PC-9 (cell line): ENCODE measurements around the gene PCDHGA2. TPM values are rescaled to one million over a fixed set of nuclear protein-coding genes. Genes with fewer than 3 reads are reported as not detected.
"Not testable (repeated sequence)": the region's sequence is repeated elsewhere in the genome, so short reads cannot be mapped to it uniquely, and the experiment has no call there.

ENCODE experiments used
- BruUV-seq: library from RNA; stranded (reverse); fragments of 400-500 nt; replicated peaks from 2 replicates; lab custom pipeline; 2021; lab: Mats Ljungman, UMichigan
- CTCF ChIA-PET: fragments of 300-600 bp; sonication (Branson Sonifier 250); formaldehyde crosslinking; loops from one replicate; lab custom pipeline; 2022; ENCODE audit warnings: antibody characterized with exemption; lab: Charles Lee
- POLR2A ChIA-PET: fragments of 300-600 bp; sonication (Branson Sonifier 250); formaldehyde crosslinking; loops from one replicate; lab custom pipeline; 2022; ENCODE audit warnings: antibody characterized with exemption; ENCODE audit not compliant: unreplicated experiment; lab: Charles Lee
- DNase-seq, 2 experiments: peaks; one replicate each; pipeline versions ENCODE4 v3.0.0 to v3.0.0-alpha.2; 2015 to 2022; ENCODE audit warnings: mixed read lengths in 1 of 2
- H2AFZ ChIP-seq: fragments of 200-600 bp; sonication (generic); 2 replicates; pipeline ENCODE4 v1.8.1; 2017; ENCODE audit warnings: antibody characterized with exemption
- H3F3A ChIP-seq: fragments of 200-600 bp; sonication (generic); 2 replicates; pipeline ENCODE4 v1.8.1; 2017; ENCODE audit warnings: antibody characterized with exemption, mild to moderate bottlenecking, low read depth; ENCODE audit not compliant: insufficient read depth
- H3K27ac ChIP-seq: fragments of 200-600 bp; sonication (generic); 2 replicates; pipeline ENCODE4 v1.6.1; 2016; ENCODE audit warnings: mixed run types
- H3K27me3 ChIP-seq: fragments of 200-600 bp; sonication (generic); 2 replicates; pipeline ENCODE4 v1.6.1; 2016; ENCODE audit warnings: low read depth, mixed run types; ENCODE audit not compliant: insufficient read depth
- H3K36me3 ChIP-seq: fragments of 200-600 bp; sonication (generic); 2 replicates; pipeline ENCODE4 v1.6.1; 2016; ENCODE audit warnings: low read depth, mixed run types
- H3K4me1 ChIP-seq: fragments of 200-600 bp; sonication (generic); replicated peaks from 2 replicates; pipeline ENCODE4 v1.6.1; 2016; ENCODE audit warnings: mixed run types; ENCODE audit not compliant: insufficient read depth
- H3K4me2 ChIP-seq: fragments of 200-600 bp; sonication (generic); 2 replicates; pipeline ENCODE4 v1.6.1; 2017; ENCODE audit warnings: mixed run types
- H3K4me3 ChIP-seq: fragments of 200-600 bp; sonication (generic); 2 replicates; pipeline ENCODE4 v1.6.1; 2016; ENCODE audit warnings: mixed run types
- H3K79me2 ChIP-seq: fragments of 200-600 bp; sonication (generic); 2 replicates; pipeline ENCODE4 v1.6.1; 2017; ENCODE audit warnings: low read depth, mixed run types
- H3K9me2 ChIP-seq: fragments of 200-600 bp; sonication (generic); 2 replicates; pipeline ENCODE4 v1.8.1; 2017; ENCODE audit warnings: mild to moderate bottlenecking; ENCODE audit not compliant: insufficient read depth
- H3K9me3 ChIP-seq: fragments of 200-600 bp; sonication (generic); 2 replicates; pipeline ENCODE4 v1.8.1; 2016; ENCODE audit warnings: low read depth; ENCODE audit not compliant: insufficient read depth
- H4K20me1 ChIP-seq: fragments of 200-600 bp; sonication (generic); 2 replicates; pipeline ENCODE4 v1.8.1; 2017; ENCODE audit not compliant: insufficient read depth
- CTCF ChIP-seq: fragments of 200-600 bp; sonication (generic); conservative IDR thresholded peaks from 2 replicates; pipeline ENCODE4 v1.6.1; 2017; ENCODE audit warnings: mixed run types, antibody characterized with exemption, mild to moderate bottlenecking, moderate library complexity
- EZH2 ChIP-seq: fragments of 200-600 bp; sonication (generic); IDR thresholded peaks from 2 replicates; pipeline ENCODE4 v1.8.0; 2017; ENCODE audit warnings: antibody characterized with exemption, low read depth
- intact Hi-C: fragments of 100-400 bp; cut with micrococcal nuclease; formaldehyde crosslinking; loops from one replicate; pipeline ENCODE4 v1.10.0; 2022; ENCODE audit not compliant: unreplicated experiment
- total RNA-seq: library from RNA; stranded (reverse); gene quantifications from 2 replicates; pipeline ENCODE4 v1.2.3, GENCODE V29; 2021

PCDHGA2 gene
- total RNA-seq, 1 experiment from 2014 or later: 0.11 TPM

GRCh38 chr5:141387557-141388311 lies 49.2 kb downstream of the PCDHGA2 start, which contains the start of gene PCDHGB4:
TSS of gene PCDHGB4 (plus strand) at chr5:141387698. CDS start at chr5:141387885, 187 bp downstream.
- H3K4me3 ChIP-seq, H2AFZ ChIP-seq, H3K9me3 ChIP-seq, BruUV-seq, CTCF ChIA-PET, H3K36me3 ChIP-seq, H3F3A ChIP-seq, H4K20me1 ChIP-seq, H3K79me2 ChIP-seq, H3K27ac ChIP-seq, intact Hi-C loops, H3K9me2 ChIP-seq, POLR2A ChIA-PET, DNase-seq, H3K4me1 ChIP-seq: not testable (repeated sequence)
- peak; percentile 40; the same call in 1 of the 2 replicates for TF ChIP-seq CTCF
- Histone ChIP-seq H3K4me2 (peak within 1 kb of the TSS; percentile 31; the same call in 1 of the 2 replicates), H3K27me3 (peaks cover 36% of the 10 kb centered on the region)

- CTCF ChIA-PET: interaction anchor here (0.6 kb wide), 1 partner anchor 50 kb away, joined by 3 read pairs; no protein-coding TSS in a partner anchor
- no peak for DNase-seq
- POLR2A ChIA-PET: no interaction called here
- H3F3A ChIP-seq: no peaks in the 10 kb centered on the region
- peaks cover 27% of the 10 kb centered on the region for H3K27me3 ChIP-seq
- H3K9me3 ChIP-seq: no peaks in the 10 kb centered on the region
- H3K79me2 ChIP-seq: no peaks in the 10 kb centered on the region
- peak overlapping the region; percentile 31; the same call in 1 of the 2 replicates for H3K4me2 ChIP-seq
- TF ChIP-seq CTCF: no peak
- TF ChIP-seq EZH2: no peak
- no peak overlapping the region for H2AFZ ChIP-seq
- H3K9me2 ChIP-seq: no peaks in the 10 kb centered on the region
- no peaks in the 10 kb centered on the region for H3K4me1 ChIP-seq
- no peaks in the 10 kb centered on the region for H3K36me3 ChIP-seq
- no peak overlapping the region for H3K4me3 ChIP-seq
- BruUV-seq: no TSS peak
- no peak overlapping the region for H3K27ac ChIP-seq
- intact Hi-C loops: no loop called here
- no peaks in the 10 kb centered on the region for H4K20me1 ChIP-seq
Observed at GRCh38 chr5:141388661-141389060, 50.1 kb downstream of the PCDHGA2 start.

- Histone ChIP-seq H3K79me2 (no peaks in the 10 kb centered on the region), H3K36me3 (no peaks in the 10 kb centered on the region), H3K9me3 (no peaks in the 10 kb centered on the region), H4K20me1 (no peaks in the 10 kb centered on the region), H3K9me2 (no peaks in the 10 kb centered on the region), H3K4me2 (no peak overlapping the region), H3F3A (no peaks in the 10 kb centered on the region), H3K4me3 (no peak overlapping the region), H3K4me1 (no peaks in the 10 kb centered on the region), H3K27ac (no peak overlapping the region), H2AFZ (no peak overlapping the region), H3K27me3 (peaks cover 19% of the 10 kb centered on the region)
- DNase-seq: no peak
- intact Hi-C loops: no loop called here
- TF ChIP-seq EZH2 (no peak), CTCF (no peak)
- ChIA-PET POLR2A (no interaction called here), CTCF (interaction anchor here (0.6 kb wide), 1 partner anchor 50 kb away, joined by 3 read pairs; no protein-coding TSS in a partner anchor)
- no TSS peak for BruUV-seq
Observed at GRCh38 chr5:141389153-141390042, 50.8 kb downstream of the PCDHGA2 start.
